Keratinocyte (primary cell): Measurements from ENCODE around the gene CGREF1. TPM values are rescaled to one million over a fixed set of nuclear protein-coding genes. Genes with fewer than 3 reads are reported as not detected.
"Not testable (repeated sequence)": the region's sequence is repeated elsewhere in the genome, so short reads cannot be mapped to it uniquely, and the experiment has no call there.

ENCODE experiments used
- DNase-seq: peaks from one replicate; pipeline ENCODE4 v3.0.0-alpha.2; 2011; ENCODE audit warnings: low read depth, missing footprints, low spot score
- FAIRE-seq: peaks from 2 replicates; lab custom pipeline; 2011; peaks lifted over from hg19 to GRCh38; lab: Jason Lieb, UNC
- H2AFZ ChIP-seq: 2 replicates; pipeline ENCODE4 v1.6.0; 2012; ENCODE audit warnings: low read length, control low read depth, inconsistent platforms; ENCODE audit not compliant: control insufficient read depth
- H3K27ac ChIP-seq: 2 replicates; pipeline ENCODE4 v1.5.1; 2011; ENCODE audit warnings: low read length; ENCODE audit not compliant: control insufficient read depth, insufficient read depth
- H3K27me3 ChIP-seq: 3 replicates; pipeline ENCODE4 v1.6.0; 2011; ENCODE audit warnings: low read length; ENCODE audit not compliant: control insufficient read depth, insufficient read depth; ENCODE audit errors: extremely low read depth
- H3K36me3 ChIP-seq, 2 experiments: 2 replicates in 1 of 2; 3 replicates in 1 of 2; pipeline ENCODE4 v1.5.1; 2011; ENCODE audit warnings: low read length in 2 of 2, mild to moderate bottlenecking in 1 of 2; ENCODE audit not compliant: control insufficient read depth in 2 of 2, insufficient read depth in 2 of 2; ENCODE audit errors: extremely low read depth in 1 of 2
- H3K4me1 ChIP-seq: 3 replicates; pipeline ENCODE4 v1.5.1; 2011; ENCODE audit warnings: low read length; ENCODE audit not compliant: control insufficient read depth, insufficient read depth; ENCODE audit errors: extremely low read depth
- H3K4me2 ChIP-seq: 3 replicates; pipeline ENCODE4 v1.6.0; 2011; ENCODE audit warnings: low read depth, low read length; ENCODE audit not compliant: control insufficient read depth, insufficient read depth; ENCODE audit errors: extremely low read depth
- H3K4me3 ChIP-seq, 3 experiments: fragments of 200-600 bp in 1 of 3; sonication (generic) in 1 of 3; 2 replicates in 2 of 3; 3 replicates in 1 of 3; pipeline ENCODE4 v1.5.1; 2011 to 2016; ENCODE audit warnings: low read length in 3 of 3, mild to moderate bottlenecking in 3 of 3, control low read depth in 2 of 3, inconsistent platforms in 1 of 3, low read depth in 1 of 3, mixed read lengths in 1 of 3, mixed run types in 1 of 3, moderate library complexity in 1 of 3; ENCODE audit not compliant: control insufficient read depth in 2 of 3, insufficient read depth in 2 of 3; ENCODE audit errors: extremely low read depth in 1 of 3
- H3K79me2 ChIP-seq: 2 replicates; pipeline ENCODE4 v1.6.0; 2012; ENCODE audit warnings: low read length; ENCODE audit not compliant: control insufficient read depth, insufficient read depth
- H3K9ac ChIP-seq: 3 replicates; pipeline ENCODE4 v1.6.0; 2011; ENCODE audit warnings: low read length; ENCODE audit not compliant: control insufficient read depth, insufficient read depth; ENCODE audit errors: extremely low read depth
- H3K9me1 ChIP-seq: 3 replicates; pipeline ENCODE4 v1.6.0; 2011; ENCODE audit warnings: low read length; ENCODE audit not compliant: control insufficient read depth, insufficient read depth; ENCODE audit errors: extremely low read depth
- H3K9me3 ChIP-seq: 2 replicates; pipeline ENCODE4 v1.5.1; 2012; ENCODE audit warnings: low read depth, low read length; ENCODE audit not compliant: control insufficient read depth
- H4K20me1 ChIP-seq: 3 replicates; pipeline ENCODE4 v1.6.0; 2011; ENCODE audit warnings: low read length; ENCODE audit not compliant: control insufficient read depth, insufficient read depth; ENCODE audit errors: extremely low read depth
- CTCF ChIP-seq, 3 experiments: IDR thresholded peaks in 1 of 3; conservative IDR thresholded peaks in 1 of 3; optimal IDR thresholded peaks in 1 of 3; 2 replicates in 2 of 3; 3 replicates in 1 of 3; pipeline versions ENCODE3 to v1.5.1; 2011; ENCODE audit warnings: low read length in 3 of 3, mild to moderate bottlenecking in 3 of 3, moderate library complexity in 2 of 3, control low read depth in 1 of 3, inconsistent platforms in 1 of 3; ENCODE audit not compliant: insufficient read depth in 2 of 3; ENCODE audit errors: extremely low read depth in 1 of 3
- EZH2 ChIP-seq: IDR thresholded peaks from one replicate; pipeline ENCODE4 v1.6.1; 2012; ENCODE audit warnings: inconsistent platforms, mild to moderate bottlenecking, low read length, moderate library complexity
- dilution Hi-C: fragments of 300-500 bp; cut with MboI; formaldehyde crosslinking; loops from one replicate; pipeline ENCODE4 v1.7.0; 2020; ENCODE audit warnings: low sequenced_read_pairs; ENCODE audit not compliant: extremely low pct_ligation_motif_present
- polyA plus RNA-seq, 5 experiments: library from polyadenylated mRNA; depleted of rRNA in 3 of 5; stranded (reverse) in 3 of 5; stranded (forward) in 1 of 5; unstranded in 1 of 5; fragments of >200 nt; gene quantifications; 1 replicate in 1 of 5; 2 replicates in 3 of 5; 3 replicates in 1 of 5; pipeline versions ENCODE4 v1.2.1 to v1.2.3, GENCODE V29; 2011 to 2012; ENCODE audit warnings: missing spikeins in 2 of 5, low read depth in 1 of 5, low replicate concordance in 1 of 5

CGREF1 gene
- polyA plus RNA-seq, 1 donor (not counting 4 experiments of a cell fraction or from before 2014, with no cell fraction given): 1.3 TPM

GRCh38 chr2:27076323-27076722 lies 42.6 kb downstream of the CGREF1 start:
- Histone ChIP-seq H3K4me3 (no peak overlapping the region), H3K9ac (no peak overlapping the region), H3K79me2 (peaks cover 1% of the 10 kb centered on the region), H3K4me2 (no peak overlapping the region), H3K27ac (no peak overlapping the region), H2AFZ (no peak overlapping the region), H3K36me3 (no peaks in the 10 kb centered on the region), H3K27me3 (no peaks in the 10 kb centered on the region), H3K4me1 (peaks cover 13% of the 10 kb centered on the region), H4K20me1 (no peaks in the 10 kb centered on the region), H3K9me1 (no peaks in the 10 kb centered on the region), H3K9me3 (no peaks in the 10 kb centered on the region)
- no peak for DNase-seq
- FAIRE-seq: no peak
- dilution Hi-C loops: no loop called here
- TF ChIP-seq CTCF (optimal IDR thresholded peaks at IDR 0.05 in 1 of 3, IDR thresholded peaks at IDR 0.05 in 1 of 3, conservative IDR thresholded peaks at IDR 0.05 in 1 of 3; ENCODE audit: extremely low read depth in 1 of 3, insufficient read depth in 2 of 3, low read length in 3 of 3) (no peak), EZH2 (no peak)

GRCh38 chr2:27075566-27075871 lies 43.4 kb downstream of the CGREF1 start:
- dilution Hi-C loops, H3K36me3 ChIP-seq, H2AFZ ChIP-seq, H3K27ac ChIP-seq, H3K9me1 ChIP-seq, H3K9ac ChIP-seq, DNase-seq, H3K4me3 ChIP-seq, FAIRE-seq, H3K79me2 ChIP-seq, H3K27me3 ChIP-seq, H3K4me2 ChIP-seq, H4K20me1 ChIP-seq, H3K9me3 ChIP-seq: not testable (repeated sequence)
- peaks cover 13% of the 10 kb centered on the region for H3K4me1 ChIP-seq
